ENCODE data around the gene ST7L. TPM values are rescaled to one million over a fixed set of nuclear protein-coding genes. Genes with fewer than 3 reads are reported as not detected.

Gene ST7L
- total and polyA plus RNA-seq, 9 of the 15 experiments (the other 6 are each of a cell fraction or from before 2014, with no cell fraction given) = 9.0 to 32.5 (median 26.6) TPM

DNA sequence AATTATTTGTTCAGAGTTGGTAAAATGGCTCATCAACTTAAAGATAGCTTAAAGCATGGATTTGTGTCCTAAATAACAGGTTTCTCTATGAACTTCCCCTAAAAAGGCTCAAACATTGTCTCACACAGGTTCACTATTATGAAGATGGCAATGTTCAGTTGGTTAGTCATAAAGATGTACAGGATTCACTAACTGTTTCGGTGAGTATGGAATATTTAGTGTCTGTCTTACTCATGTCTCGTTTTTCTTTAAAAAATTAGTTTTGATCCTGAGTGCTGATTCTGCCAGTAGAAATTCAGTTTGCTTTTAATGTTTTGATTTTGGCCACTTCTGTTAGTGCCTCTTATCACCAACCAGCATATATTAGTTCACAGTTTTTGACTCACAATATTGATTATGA lies 48.0 kb upstream of the ST7L start:
- Histone ChIP-seq H3K4me2 (ENCODE audit: insufficient read depth, low read length) (no peak overlapping the region), H3K9me1 (ENCODE audit: control insufficient read depth, insufficient read depth, low read length) (no peaks in the 10 kb centered on the region), H3K4me3 (no peak overlapping the region), H3K9me3 (replicated peaks; ENCODE audit: control insufficient read depth, insufficient read depth, low read depth, low read length) (no peaks in the 10 kb centered on the region), H2AFZ (ENCODE audit: low read depth, low read length) (no peak overlapping the region), H3K36me3 (ENCODE audit: control insufficient read depth, insufficient read depth, low read length) (peaks cover 96% of the 10 kb centered on the region), H3K79me2 (ENCODE audit: control insufficient read depth, insufficient read depth, low read length) (no peaks in the 10 kb centered on the region), H3K9ac (ENCODE audit: insufficient read depth in 1 of 2, low read depth in 2 of 2, low read length in 2 of 2) (no peak overlapping the region), H3K4me1 (replicated peaks in 1 of 2; ENCODE audit: control insufficient read depth in 2 of 2, insufficient read depth in 2 of 2, low read length in 2 of 2) (no peaks in the 10 kb centered on the region), H4K20me1 (replicated peaks; ENCODE audit: control insufficient read depth, insufficient read depth, low read length) (no peaks in the 10 kb centered on the region), H3K27ac (ENCODE audit: extremely low read depth, low read depth, low read length) (no peak overlapping the region), H3K27me3 (ENCODE audit: control insufficient read depth in 2 of 2, insufficient read depth in 2 of 2, low read length in 2 of 2) (no peaks in the 10 kb centered on the region)
- no peak for FAIRE-seq
- TF ChIP-seq SRSF9 (IDR thresholded peaks at IDR 0.05; ENCODE audit: borderline replicate concordance, low read depth, low read length) = no peak
- no peak for TF ChIP-seq ZNF384 (IDR thresholded peaks at IDR 0.05; ENCODE audit: low read depth, low read length)
- TF ChIP-seq ZNF133 (CRISPR knock-in tag; IDR thresholded peaks at IDR 0.05) = no peak
- no peak for TF ChIP-seq TAF15 (IDR thresholded peaks at IDR 0.05; ENCODE audit: low read depth, low read length)
- TF ChIP-seq, protein P1, sequence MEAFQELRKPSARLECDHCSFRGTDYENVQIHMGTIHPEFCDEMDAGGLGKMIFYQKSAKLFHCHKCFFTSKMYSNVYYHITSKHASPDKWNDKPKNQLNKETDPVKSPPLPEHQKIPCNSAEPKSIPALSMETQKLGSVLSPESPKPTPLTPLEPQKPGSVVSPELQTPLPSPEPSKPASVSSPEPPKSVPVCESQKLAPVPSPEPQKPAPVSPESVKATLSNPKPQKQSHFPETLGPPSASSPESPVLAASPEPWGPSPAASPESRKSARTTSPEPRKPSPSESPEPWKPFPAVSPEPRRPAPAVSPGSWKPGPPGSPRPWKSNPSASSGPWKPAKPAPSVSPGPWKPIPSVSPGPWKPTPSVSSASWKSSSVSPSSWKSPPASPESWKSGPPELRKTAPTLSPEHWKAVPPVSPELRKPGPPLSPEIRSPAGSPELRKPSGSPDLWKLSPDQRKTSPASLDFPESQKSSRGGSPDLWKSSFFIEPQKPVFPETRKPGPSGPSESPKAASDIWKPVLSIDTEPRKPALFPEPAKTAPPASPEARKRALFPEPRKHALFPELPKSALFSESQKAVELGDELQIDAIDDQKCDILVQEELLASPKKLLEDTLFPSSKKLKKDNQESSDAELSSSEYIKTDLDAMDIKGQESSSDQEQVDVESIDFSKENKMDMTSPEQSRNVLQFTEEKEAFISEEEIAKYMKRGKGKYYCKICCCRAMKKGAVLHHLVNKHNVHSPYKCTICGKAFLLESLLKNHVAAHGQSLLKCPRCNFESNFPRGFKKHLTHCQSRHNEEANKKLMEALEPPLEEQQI (IDR thresholded peaks at IDR 0.05) = no peak
- TF ChIP-seq, protein P2, sequence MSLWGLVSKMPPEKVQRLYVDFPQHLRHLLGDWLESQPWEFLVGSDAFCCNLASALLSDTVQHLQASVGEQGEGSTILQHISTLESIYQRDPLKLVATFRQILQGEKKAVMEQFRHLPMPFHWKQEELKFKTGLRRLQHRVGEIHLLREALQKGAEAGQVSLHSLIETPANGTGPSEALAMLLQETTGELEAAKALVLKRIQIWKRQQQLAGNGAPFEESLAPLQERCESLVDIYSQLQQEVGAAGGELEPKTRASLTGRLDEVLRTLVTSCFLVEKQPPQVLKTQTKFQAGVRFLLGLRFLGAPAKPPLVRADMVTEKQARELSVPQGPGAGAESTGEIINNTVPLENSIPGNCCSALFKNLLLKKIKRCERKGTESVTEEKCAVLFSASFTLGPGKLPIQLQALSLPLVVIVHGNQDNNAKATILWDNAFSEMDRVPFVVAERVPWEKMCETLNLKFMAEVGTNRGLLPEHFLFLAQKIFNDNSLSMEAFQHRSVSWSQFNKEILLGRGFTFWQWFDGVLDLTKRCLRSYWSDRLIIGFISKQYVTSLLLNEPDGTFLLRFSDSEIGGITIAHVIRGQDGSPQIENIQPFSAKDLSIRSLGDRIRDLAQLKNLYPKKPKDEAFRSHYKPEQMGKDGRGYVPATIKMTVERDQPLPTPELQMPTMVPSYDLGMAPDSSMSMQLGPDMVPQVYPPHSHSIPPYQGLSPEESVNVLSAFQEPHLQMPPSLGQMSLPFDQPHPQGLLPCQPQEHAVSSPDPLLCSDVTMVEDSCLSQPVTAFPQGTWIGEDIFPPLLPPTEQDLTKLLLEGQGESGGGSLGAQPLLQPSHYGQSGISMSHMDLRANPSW (CRISPR knock-in tag; IDR thresholded peaks at IDR 0.05) = no peak
- TF ChIP-seq CSDE1 (IDR thresholded peaks at IDR 0.05) = no peak
- TF ChIP-seq, protein P3, sequence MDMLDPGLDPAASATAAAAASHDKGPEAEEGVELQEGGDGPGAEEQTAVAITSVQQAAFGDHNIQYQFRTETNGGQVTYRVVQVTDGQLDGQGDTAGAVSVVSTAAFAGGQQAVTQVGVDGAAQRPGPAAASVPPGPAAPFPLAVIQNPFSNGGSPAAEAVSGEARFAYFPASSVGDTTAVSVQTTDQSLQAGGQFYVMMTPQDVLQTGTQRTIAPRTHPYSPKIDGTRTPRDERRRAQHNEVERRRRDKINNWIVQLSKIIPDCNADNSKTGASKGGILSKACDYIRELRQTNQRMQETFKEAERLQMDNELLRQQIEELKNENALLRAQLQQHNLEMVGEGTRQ (CRISPR knock-in tag; IDR thresholded peaks at IDR 0.05) = no peak
- TF ChIP-seq RBFOX2 (IDR thresholded peaks at IDR 0.05; ENCODE audit: low read depth, low read length) = no peak
- 88% methylated on average over 2 of the region's 2 CpGs for WGBS (ENCODE audit: insufficient coverage, low coverage, missing lambda C conversion rate)
- POLR2A ChIA-PET = interaction anchor here (3.4 kb wide), 1 partner anchor 10 kb away, joined by 21 read pairs; no protein-coding TSS in a partner anchor
- CTCF ChIA-PET (ENCODE audit: low intra/inter-chr PET ratio) = no interaction called here
- DNase-seq (ENCODE audit: extremely low read depth in 1 of 4, low spot score in 3 of 4) = no peak
- in situ Hi-C loops (cut with MboI) (no loop called here), intact Hi-C loops (cut with micrococcal nuclease) (no loop called here)
- ATAC-seq = no peak
- BruUV-seq (replicated peaks) = no TSS peak

Measured in K562 (cell line).